GM23338 (cell line): Measurements from ENCODE around the gene HS6ST1. TPM values are rescaled to one million over a fixed set of nuclear protein-coding genes. Genes with fewer than 3 reads are reported as not detected.

Source experiments
- ATAC-seq: fragments of 200-7000 bp; cut with Tn5 transposase; 3 replicates; pipeline ENCODE4 v1.9.1; 2020
- DNase-seq: peaks from one replicate; pipeline ENCODE4 v3.0.0-alpha.2; 2015; ENCODE audit warnings: low spot score
- H2AFZ ChIP-seq: fragments of 200-600 bp; sonication (generic); 2 replicates; pipeline ENCODE4 v1.8.0; 2016; ENCODE audit warnings: antibody characterized with exemption, mild to moderate bottlenecking, moderate library complexity
- H3F3A ChIP-seq: fragments of 200-600 bp; sonication (generic); replicated peaks from 2 replicates; pipeline ENCODE4 v1.8.0; 2017; ENCODE audit warnings: antibody characterized with exemption, mixed run types, low read depth
- H3K27ac ChIP-seq: fragments of 200-600 bp; sonication (generic); 2 replicates; pipeline ENCODE4 v1.6.1; 2016; ENCODE audit warnings: low read depth
- H3K27me3 ChIP-seq: fragments of 200-600 bp; sonication (generic); 2 replicates; pipeline ENCODE4 v1.8.0; 2016; ENCODE audit warnings: mild to moderate bottlenecking, mixed run types, moderate library complexity; ENCODE audit not compliant: insufficient read depth
- H3K36me3 ChIP-seq: fragments of 200-600 bp; sonication (generic); 2 replicates; pipeline ENCODE4 v1.8.0; 2016; ENCODE audit warnings: mild to moderate bottlenecking; ENCODE audit not compliant: insufficient read depth
- H3K4me1 ChIP-seq: fragments of 200-600 bp; sonication (generic); 2 replicates; pipeline ENCODE4 v1.8.0; 2016; ENCODE audit warnings: mild to moderate bottlenecking, moderate library complexity; ENCODE audit not compliant: insufficient read depth
- H3K4me2 ChIP-seq: fragments of 200-600 bp; sonication (generic); 2 replicates; pipeline ENCODE4 v1.7.1; 2017; ENCODE audit warnings: mixed run types
- H3K4me3 ChIP-seq: fragments of 200-600 bp; sonication (generic); 2 replicates; pipeline ENCODE4 v1.6.1; 2016; ENCODE audit warnings: mixed run types
- H3K79me2 ChIP-seq: fragments of 200-600 bp; sonication (generic); replicated peaks from 2 replicates; pipeline ENCODE4 v1.8.0; 2017; ENCODE audit warnings: mild to moderate bottlenecking; ENCODE audit not compliant: insufficient read depth
- H3K9me2 ChIP-seq: fragments of 200-600 bp; sonication (generic); 2 replicates; pipeline ENCODE4 v1.8.0; 2017; ENCODE audit not compliant: insufficient read depth
- H4K20me1 ChIP-seq: fragments of 200-600 bp; sonication (generic); replicated peaks from 2 replicates; pipeline ENCODE4 v1.8.0; 2017; ENCODE audit warnings: mild to moderate bottlenecking; ENCODE audit not compliant: insufficient read depth
- H3K27ac Mint-ChIP-seq: 2 replicates; pipeline ENCODE4 v1.8.0; 2020; ENCODE audit warnings: inconsistent platforms, mild to moderate bottlenecking, moderate library complexity, mixed read lengths
- H3K27me3 Mint-ChIP-seq: 3 replicates; pipeline ENCODE4 v1.8.0; 2022; ENCODE audit warnings: low read depth, mild to moderate bottlenecking, moderate library complexity, mixed read lengths, inconsistent platforms; ENCODE audit not compliant: insufficient read depth, poor library complexity
- H3K36me3 Mint-ChIP-seq: 3 replicates; pipeline ENCODE4 v1.8.0; 2021; ENCODE audit warnings: low read depth, mild to moderate bottlenecking, inconsistent platforms, moderate library complexity, mixed read lengths
- H3K4me1 Mint-ChIP-seq: 3 replicates; pipeline ENCODE4 v1.8.0; 2020; ENCODE audit warnings: mild to moderate bottlenecking, inconsistent platforms, mixed read lengths
- H3K4me3 Mint-ChIP-seq: 3 replicates; pipeline ENCODE4 v1.8.0; 2021; ENCODE audit warnings: moderate library complexity, mild to moderate bottlenecking, inconsistent platforms, mixed read lengths
- H3K9me3 Mint-ChIP-seq: 3 replicates; pipeline ENCODE4 v1.8.0; 2020; ENCODE audit warnings: moderate library complexity, mild to moderate bottlenecking, inconsistent platforms, mixed read lengths
- CREB1 ChIP-seq: fragments of 250-450 bp; sonication (Bioruptor Pico); IDR thresholded peaks from 2 replicates; pipeline ENCODE4 v1.5.0; 2020; ENCODE audit warnings: low read depth, mild to moderate bottlenecking, moderate library complexity
- EZH2 ChIP-seq: fragments of 200-600 bp; sonication (generic); IDR thresholded peaks from one replicate; pipeline ENCODE4 v1.8.0; 2017; ENCODE audit warnings: antibody characterized with exemption, mild to moderate bottlenecking, low read depth; ENCODE audit not compliant: unreplicated experiment
- EZH2phosphoT487 ChIP-seq: fragments of 200-600 bp; sonication (generic); IDR thresholded peaks from one replicate; pipeline ENCODE4 v1.8.1; 2018; ENCODE audit warnings: antibody characterized with exemption; ENCODE audit not compliant: unreplicated experiment
- JUNB ChIP-seq: IDR thresholded peaks from one replicate; pipeline ENCODE4 v1.6.1; 2016; ENCODE audit warnings: antibody characterized with exemption; ENCODE audit not compliant: unreplicated experiment
- NANOG ChIP-seq: IDR thresholded peaks from 2 replicates; pipeline ENCODE4 v1.6.1; 2016; ENCODE audit warnings: antibody characterized with exemption, borderline replicate concordance
- POLR2AphosphoS5 ChIP-seq: IDR thresholded peaks from 2 replicates; pipeline ENCODE4 v1.6.1; 2016; ENCODE audit warnings: antibody characterized with exemption, low read depth
- STAT1 ChIP-seq: IDR thresholded peaks from one replicate; pipeline ENCODE4 v1.6.1; 2016; ENCODE audit warnings: antibody characterized with exemption; ENCODE audit not compliant: unreplicated experiment
- ZNF114 ChIP-seq: fragments of 250-450 bp; sonication (Bioruptor Pico); IDR thresholded peaks from 2 replicates; pipeline ENCODE4 v1.5.0; 2020; ENCODE audit warnings: mild to moderate bottlenecking, moderate library complexity
- ZNF331 ChIP-seq: fragments of 250-450 bp; sonication (Bioruptor Pico); IDR thresholded peaks from 2 replicates; pipeline ENCODE4 v1.5.0; 2020; ENCODE audit warnings: low read depth, mild to moderate bottlenecking, moderate library complexity
- polyA plus RNA-seq: library from polyadenylated mRNA; unstranded; fragments of >200 nt; fragmentation: Nextera tagmentation; extraction: Ambion mirVana; gene quantifications from 2 replicates; pipeline ENCODE4 v1.2.1, GENCODE V29; 2016
- total RNA-seq: library from RNA; depleted of rRNA; stranded (reverse); fragments of >200 nt; shearing (Covaris generic); gene quantifications from 2 replicates; pipeline ENCODE4 v1.2.3, GENCODE V29; 2014
- TF ChIP-seq, protein P1 (sequence below): IDR thresholded peaks from one replicate; pipeline ENCODE4 v1.6.1; 2018; ENCODE audit warnings: antibody characterized with exemption; ENCODE audit not compliant: unreplicated experiment
- TF ChIP-seq, protein P2 (sequence below): IDR thresholded peaks from 2 replicates; pipeline ENCODE4 v1.6.1; 2016; ENCODE audit warnings: antibody characterized with exemption
- TF ChIP-seq, protein P3 (sequence below): fragments of 250-450 bp; sonication (Bioruptor Pico); IDR thresholded peaks from 2 replicates; pipeline ENCODE4 v1.5.0; 2020; ENCODE audit warnings: mild to moderate bottlenecking, moderate library complexity
- TF ChIP-seq, protein P4 (sequence below), 2 experiments: fragments of 200-600 bp in 1 of 2; sonication (generic) in 1 of 2; conservative IDR thresholded peaks; 2 replicates each; pipeline versions ENCODE4 v1.5.1 to v1.6.1; 2016 to 2017; ENCODE audit warnings: antibody characterized with exemption in 2 of 2, low read depth in 2 of 2, mild to moderate bottlenecking in 2 of 2, moderate library complexity in 1 of 2

HS6ST1 gene
- total and polyA plus RNA-seq, 2 experiments from 2014 or later, result 21.1 to 106 TPM

DNA sequence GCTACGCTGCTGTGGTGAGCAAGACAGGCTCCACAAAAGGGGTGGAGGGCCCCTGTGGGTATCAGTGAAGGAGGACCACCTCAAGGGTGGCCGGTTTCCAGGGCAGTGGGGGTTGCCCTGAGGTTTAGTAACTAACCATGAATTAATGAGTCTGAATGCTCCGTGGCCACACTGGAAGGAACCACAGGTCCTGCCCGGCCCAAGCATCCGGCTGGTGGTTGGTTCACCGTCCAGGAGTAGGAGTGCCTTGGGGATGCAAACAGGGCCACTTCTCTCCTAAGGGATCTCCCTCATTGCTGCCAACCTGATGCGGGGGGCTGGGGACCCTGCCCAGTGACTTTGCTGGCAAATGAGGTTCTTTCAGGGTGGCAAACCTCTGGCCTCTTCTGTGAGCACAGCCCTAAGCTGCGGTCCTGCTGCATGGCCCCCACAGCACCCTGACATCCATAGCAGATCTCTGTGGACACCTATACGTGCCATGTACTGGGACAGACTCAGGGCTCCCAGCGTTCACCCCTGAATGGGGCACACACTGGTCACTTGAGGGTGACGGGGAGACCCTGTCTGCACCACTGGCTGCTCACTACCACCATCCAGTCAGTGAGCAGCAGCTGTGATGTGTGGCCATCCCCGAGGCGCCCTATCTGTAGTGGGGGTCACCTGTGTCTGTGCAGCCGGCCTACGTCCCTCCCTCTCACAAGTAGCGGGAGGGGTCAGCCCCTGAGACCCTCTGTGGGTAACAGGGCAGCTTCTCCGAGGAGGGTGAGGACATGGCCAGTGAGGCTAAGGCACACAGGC is 41.6 kb downstream of the HS6ST1 start:
- H3F3A ChIP-seq, result no peaks in the 10 kb centered on the region
- no peak overlapping the region for H3K4me3 Mint-ChIP-seq
- H2AFZ ChIP-seq, result no peak overlapping the region
- DNase-seq (no peak), ATAC-seq (no peak)
- no peak overlapping the region for H3K4me2 ChIP-seq
- no peak overlapping the region for H3K27ac Mint-ChIP-seq
- H3K4me1 ChIP-seq, result no peaks in the 10 kb centered on the region
- no peaks in the 10 kb centered on the region for H3K9me2 ChIP-seq
- H4K20me1 ChIP-seq, result peaks cover 46% of the 10 kb centered on the region
- H3K79me2 ChIP-seq, result peaks cover 71% of the 10 kb centered on the region
- H3K27ac ChIP-seq, result no peak overlapping the region
- H3K36me3 Mint-ChIP-seq, result peaks cover 29% of the 10 kb centered on the region
- no peaks in the 10 kb centered on the region for H3K36me3 ChIP-seq
- H3K27me3 ChIP-seq, result no peaks in the 10 kb centered on the region
- TF ChIP-seq CREB1 (CRISPR knock-in tag) (no peak), POLR2AphosphoS5 (no peak), NANOG (no peak), ZNF331 (no peak), EZH2phosphoT487 (no peak), JUNB (no peak), ZNF114 (CRISPR knock-in tag) (no peak), STAT1 (no peak), EZH2 (no peak)
- TF ChIP-seq, protein P1, sequence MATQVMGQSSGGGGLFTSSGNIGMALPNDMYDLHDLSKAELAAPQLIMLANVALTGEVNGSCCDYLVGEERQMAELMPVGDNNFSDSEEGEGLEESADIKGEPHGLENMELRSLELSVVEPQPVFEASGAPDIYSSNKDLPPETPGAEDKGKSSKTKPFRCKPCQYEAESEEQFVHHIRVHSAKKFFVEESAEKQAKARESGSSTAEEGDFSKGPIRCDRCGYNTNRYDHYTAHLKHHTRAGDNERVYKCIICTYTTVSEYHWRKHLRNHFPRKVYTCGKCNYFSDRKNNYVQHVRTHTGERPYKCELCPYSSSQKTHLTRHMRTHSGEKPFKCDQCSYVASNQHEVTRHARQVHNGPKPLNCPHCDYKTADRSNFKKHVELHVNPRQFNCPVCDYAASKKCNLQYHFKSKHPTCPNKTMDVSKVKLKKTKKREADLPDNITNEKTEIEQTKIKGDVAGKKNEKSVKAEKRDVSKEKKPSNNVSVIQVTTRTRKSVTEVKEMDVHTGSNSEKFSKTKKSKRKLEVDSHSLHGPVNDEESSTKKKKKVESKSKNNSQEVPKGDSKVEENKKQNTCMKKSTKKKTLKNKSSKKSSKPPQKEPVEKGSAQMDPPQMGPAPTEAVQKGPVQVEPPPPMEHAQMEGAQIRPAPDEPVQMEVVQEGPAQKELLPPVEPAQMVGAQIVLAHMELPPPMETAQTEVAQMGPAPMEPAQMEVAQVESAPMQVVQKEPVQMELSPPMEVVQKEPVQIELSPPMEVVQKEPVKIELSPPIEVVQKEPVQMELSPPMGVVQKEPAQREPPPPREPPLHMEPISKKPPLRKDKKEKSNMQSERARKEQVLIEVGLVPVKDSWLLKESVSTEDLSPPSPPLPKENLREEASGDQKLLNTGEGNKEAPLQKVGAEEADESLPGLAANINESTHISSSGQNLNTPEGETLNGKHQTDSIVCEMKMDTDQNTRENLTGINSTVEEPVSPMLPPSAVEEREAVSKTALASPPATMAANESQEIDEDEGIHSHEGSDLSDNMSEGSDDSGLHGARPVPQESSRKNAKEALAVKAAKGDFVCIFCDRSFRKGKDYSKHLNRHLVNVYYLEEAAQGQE, result no peak
- TF ChIP-seq, protein P2, sequence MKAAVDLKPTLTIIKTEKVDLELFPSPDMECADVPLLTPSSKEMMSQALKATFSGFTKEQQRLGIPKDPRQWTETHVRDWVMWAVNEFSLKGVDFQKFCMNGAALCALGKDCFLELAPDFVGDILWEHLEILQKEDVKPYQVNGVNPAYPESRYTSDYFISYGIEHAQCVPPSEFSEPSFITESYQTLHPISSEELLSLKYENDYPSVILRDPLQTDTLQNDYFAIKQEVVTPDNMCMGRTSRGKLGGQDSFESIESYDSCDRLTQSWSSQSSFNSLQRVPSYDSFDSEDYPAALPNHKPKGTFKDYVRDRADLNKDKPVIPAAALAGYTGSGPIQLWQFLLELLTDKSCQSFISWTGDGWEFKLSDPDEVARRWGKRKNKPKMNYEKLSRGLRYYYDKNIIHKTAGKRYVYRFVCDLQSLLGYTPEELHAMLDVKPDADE, result no peak
- TF ChIP-seq, protein P3, sequence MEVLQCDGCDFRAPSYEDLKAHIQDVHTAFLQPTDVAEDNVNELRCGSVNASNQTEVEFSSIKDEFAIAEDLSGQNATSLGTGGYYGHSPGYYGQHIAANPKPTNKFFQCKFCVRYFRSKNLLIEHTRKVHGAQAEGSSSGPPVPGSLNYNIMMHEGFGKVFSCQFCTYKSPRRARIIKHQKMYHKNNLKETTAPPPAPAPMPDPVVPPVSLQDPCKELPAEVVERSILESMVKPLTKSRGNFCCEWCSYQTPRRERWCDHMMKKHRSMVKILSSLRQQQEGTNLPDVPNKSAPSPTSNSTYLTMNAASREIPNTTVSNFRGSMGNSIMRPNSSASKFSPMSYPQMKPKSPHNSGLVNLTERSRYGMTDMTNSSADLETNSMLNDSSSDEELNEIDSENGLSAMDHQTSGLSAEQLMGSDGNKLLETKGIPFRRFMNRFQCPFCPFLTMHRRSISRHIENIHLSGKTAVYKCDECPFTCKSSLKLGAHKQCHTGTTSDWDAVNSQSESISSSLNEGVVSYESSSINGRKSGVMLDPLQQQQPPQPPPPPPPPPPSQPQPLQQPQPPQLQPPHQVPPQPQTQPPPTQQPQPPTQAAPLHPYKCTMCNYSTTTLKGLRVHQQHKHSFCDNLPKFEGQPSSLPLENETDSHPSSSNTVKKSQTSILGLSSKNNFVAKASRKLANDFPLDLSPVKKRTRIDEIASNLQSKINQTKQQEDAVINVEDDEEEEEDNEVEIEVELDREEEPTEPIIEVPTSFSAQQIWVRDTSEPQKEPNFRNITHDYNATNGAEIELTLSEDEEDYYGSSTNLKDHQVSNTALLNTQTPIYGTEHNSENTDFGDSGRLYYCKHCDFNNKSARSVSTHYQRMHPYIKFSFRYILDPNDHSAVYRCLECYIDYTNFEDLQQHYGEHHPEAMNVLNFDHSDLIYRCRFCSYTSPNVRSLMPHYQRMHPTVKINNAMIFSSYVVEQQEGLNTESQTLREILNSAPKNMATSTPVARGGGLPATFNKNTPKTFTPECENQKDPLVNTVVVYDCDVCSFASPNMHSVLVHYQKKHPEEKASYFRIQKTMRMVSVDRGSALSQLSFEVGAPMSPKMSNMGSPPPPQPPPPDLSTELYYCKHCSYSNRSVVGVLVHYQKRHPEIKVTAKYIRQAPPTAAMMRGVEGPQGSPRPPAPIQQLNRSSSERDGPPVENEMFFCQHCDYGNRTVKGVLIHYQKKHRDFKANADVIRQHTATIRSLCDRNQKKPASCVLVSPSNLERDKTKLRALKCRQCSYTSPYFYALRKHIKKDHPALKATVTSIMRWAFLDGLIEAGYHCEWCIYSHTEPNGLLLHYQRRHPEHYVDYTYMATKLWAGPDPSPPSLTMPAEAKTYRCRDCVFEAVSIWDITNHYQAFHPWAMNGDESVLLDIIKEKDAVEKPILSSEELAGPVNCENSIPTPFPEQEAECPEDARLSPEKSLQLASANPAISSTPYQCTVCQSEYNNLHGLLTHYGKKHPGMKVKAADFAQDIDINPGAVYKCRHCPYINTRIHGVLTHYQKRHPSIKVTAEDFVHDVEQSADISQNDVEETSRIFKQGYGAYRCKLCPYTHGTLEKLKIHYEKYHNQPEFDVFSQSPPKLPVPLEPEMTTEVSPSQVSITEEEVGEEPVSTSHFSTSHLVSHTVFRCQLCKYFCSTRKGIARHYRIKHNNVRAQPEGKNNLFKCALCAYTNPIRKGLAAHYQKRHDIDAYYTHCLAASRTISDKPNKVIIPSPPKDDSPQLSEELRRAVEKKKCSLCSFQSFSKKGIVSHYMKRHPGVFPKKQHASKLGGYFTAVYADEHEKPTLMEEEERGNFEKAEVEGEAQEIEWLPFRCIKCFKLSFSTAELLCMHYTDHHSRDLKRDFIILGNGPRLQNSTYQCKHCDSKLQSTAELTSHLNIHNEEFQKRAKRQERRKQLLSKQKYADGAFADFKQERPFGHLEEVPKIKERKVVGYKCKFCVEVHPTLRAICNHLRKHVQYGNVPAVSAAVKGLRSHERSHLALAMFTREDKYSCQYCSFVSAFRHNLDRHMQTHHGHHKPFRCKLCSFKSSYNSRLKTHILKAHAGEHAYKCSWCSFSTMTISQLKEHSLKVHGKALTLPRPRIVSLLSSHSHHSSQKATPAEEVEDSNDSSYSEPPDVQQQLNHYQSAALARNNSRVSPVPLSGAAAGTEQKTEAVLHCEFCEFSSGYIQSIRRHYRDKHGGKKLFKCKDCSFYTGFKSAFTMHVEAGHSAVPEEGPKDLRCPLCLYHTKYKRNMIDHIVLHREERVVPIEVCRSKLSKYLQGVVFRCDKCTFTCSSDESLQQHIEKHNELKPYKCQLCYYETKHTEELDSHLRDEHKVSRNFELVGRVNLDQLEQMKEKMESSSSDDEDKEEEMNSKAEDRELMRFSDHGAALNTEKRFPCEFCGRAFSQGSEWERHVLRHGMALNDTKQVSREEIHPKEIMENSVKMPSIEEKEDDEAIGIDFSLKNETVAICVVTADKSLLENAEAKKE, result no peak
- TF ChIP-seq, protein P4, sequence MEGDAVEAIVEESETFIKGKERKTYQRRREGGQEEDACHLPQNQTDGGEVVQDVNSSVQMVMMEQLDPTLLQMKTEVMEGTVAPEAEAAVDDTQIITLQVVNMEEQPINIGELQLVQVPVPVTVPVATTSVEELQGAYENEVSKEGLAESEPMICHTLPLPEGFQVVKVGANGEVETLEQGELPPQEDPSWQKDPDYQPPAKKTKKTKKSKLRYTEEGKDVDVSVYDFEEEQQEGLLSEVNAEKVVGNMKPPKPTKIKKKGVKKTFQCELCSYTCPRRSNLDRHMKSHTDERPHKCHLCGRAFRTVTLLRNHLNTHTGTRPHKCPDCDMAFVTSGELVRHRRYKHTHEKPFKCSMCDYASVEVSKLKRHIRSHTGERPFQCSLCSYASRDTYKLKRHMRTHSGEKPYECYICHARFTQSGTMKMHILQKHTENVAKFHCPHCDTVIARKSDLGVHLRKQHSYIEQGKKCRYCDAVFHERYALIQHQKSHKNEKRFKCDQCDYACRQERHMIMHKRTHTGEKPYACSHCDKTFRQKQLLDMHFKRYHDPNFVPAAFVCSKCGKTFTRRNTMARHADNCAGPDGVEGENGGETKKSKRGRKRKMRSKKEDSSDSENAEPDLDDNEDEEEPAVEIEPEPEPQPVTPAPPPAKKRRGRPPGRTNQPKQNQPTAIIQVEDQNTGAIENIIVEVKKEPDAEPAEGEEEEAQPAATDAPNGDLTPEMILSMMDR (conservative IDR thresholded peaks at IDR 0.05; ENCODE audit: low read depth in 2 of 2), result no peak
- H3K4me1 Mint-ChIP-seq, result peaks cover 8% of the 10 kb centered on the region
- no peaks in the 10 kb centered on the region for H3K9me3 Mint-ChIP-seq
- no peak overlapping the region for H3K4me3 ChIP-seq
- H3K27me3 Mint-ChIP-seq, result peaks cover 12% of the 10 kb centered on the region
